ENCODE results near the gene APOBEC3F.
A peak's percentile ranks its signal among the peaks of the same experiment; 100 is the strongest.

Gene APOBEC3F

DNA sequence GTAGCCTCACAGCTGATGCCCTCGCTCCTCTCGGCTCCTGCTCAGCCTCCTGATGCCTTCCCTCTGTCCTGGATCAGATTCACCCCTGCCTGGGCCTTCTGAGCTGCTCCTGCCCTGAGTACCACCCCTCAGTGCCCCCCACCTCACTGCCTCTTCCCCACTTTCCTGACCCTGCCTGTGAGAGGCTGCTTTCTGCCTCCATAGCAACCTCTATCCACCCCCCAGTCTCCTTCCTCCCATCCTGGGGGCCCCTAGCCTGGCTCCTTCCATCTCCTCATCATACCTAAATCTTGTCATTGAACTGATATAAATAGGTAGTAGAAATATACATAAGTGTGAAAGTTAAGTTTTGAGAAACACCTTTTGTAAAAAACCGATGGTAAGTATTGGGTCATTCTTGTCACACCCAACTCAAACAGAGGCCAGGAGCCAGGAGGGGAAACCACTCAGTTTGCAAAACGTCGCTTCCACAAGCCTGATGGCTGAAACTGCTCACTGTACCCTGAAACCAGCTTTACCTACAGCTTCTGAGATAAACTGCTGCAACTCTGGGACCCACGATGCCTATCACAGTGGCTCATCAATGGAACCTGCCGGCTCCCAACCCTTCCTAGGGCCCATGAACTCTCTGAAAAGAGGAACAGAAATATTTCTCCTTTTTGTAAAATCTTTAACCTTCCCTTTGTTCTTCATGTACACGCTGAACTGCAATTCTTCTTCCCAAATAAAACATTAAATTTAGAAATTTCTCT lies 51.6 kb downstream of the APOBEC3F start:
- DNase-seq (ENCODE audit: low spot score), result no peak

DNA sequence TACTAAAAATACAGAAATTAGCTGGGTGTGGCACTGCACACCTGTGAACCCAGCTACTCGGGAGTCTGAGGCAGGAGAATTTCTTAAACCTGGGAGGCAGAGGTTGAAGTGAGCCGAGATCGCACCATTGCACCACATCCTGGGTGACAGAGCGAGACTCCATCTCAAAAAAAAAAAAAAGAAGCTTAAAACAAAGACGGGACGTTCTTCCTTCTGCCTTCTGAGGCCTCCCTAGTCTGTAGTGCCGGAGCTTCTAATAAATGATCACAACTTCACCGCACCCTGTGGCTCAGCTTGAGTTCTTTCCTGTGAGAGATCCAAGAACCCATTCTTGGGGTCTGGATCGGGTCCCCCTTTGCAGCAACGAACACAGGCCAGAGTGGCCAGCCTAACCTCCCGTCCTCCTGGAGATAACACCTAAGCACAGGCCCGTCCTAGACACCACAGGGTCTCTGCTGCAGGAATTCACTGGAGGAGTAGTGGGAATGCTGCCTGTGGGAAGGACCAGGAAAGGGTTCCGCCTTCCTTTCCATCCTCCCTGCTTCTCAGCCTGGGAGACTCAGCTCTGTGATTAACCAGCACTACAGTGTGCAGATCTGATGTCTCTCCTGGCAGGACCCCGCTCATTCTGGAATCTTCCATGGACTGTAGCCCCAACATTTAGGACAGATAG lies 54.2 kb downstream of the APOBEC3F start:
- DNase-seq (ENCODE audit: low spot score), result no peak

DNA sequence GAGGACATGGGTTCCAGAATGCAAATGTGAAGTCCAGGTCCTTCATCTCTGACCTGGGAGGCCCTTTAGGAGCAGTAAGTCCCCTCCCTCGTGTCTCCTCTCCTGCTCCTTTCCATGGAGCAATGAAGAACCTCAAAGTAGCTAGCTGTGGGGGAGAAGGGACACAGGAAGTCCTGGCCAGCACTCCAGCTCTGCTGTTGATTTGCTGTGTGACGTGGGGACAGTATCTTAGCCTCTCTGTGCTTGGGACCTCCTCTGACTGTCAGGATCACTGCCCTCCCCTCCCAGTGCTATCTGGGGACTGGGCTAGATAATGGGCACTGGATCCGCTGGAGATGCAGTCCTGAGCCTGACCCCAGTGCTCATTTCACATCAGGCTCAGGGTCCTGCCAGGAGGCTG lies 55.3 kb downstream of the APOBEC3F start:
- no peak for DNase-seq (ENCODE audit: low spot score)

DNA sequence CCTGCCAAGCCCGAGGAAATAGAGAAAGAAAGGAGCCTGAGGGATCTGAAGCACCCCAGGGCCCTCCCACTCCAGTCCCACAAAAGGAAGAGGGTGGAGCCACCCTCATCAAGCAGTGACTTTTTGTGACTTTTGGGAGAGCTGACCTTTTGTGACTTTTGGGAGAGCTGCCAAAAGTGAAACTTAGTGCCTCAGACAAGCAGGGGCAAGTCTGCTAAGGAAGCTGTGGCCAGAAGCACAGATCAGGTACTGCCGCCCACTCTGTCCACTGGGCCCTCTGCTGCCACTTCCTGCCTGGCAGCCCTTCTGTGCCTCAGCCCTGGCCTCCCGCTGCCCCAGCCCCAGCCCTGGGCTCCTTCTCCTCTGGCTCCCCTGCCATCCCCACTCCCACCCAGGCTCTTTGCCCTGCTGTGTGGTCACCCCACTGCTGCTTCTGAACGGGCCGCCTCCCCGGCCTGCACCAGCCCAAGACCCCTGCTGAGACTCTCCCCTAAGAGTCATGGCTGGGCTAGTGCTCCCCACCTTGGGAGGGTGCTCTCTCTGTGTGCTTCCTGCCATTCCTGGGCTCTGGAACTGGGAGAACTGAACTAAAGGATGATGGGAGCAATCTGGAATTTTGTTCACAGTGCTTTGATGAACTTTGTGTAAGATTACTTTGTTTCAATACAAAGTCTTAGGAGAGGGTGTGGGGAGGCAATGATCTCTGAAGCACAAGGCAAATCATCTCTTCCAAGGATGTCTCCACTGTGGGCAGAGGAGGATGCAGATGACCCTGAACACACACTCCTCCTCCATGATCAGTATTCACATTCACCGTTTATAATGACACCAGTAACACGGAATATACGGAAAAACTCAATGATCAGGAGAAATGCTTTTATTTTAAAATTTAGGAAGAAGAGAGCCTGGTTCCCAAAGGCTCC lies 56.7 kb downstream of the APOBEC3F start, which contains the start of gene APOBEC3H:
APOBEC3H (plus strand) TSS at position 147 of the 923 bp plus-strand sequence. CDS start 3,035 bp downstream, outside the sequence.
- DNase-seq (ENCODE audit: low spot score), result peak; percentile 72

DNA sequence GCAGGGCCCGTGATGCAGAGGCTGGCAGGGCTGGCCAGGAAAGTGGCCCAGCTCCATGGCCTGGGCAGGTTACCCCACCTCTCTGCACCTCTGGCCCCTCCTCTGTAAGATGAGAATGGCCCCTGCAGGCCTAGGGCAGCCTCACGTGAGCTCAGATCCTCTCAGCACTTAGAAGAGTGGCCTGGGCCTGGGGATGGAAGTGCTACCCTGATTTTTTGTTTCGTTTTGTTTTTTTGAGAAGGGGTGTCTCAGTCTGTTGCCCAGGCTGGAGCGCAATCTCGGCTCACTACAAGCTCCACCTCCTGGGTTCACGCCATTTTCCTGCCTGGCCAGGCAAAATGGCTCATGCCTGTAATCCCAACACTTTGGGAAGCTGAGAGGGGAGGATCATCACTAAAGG lies 57.4 kb downstream of the APOBEC3F start:
- no peak for DNase-seq (ENCODE audit: low spot score)

DNA sequence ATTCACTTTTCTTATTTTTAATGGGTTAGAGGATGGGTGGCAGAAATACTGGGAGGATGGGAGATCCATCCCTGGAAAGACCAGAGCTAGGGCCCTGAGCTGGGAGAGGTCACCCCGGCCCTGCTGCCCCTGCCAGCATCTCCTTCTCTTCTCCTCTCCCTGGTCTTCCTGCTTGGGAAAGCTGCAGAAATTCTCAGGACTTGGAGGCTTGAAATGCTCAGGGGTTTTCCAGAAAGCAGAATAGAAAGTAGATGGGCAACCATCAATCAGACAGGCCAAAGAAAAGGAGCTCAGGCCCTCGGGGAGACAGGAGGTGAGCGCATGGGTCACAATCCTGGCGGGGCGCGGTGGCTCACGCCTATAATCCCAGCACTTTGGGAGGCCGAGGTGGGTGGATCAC lies 57.9 kb downstream of the APOBEC3F start:
- no peak for DNase-seq (ENCODE audit: low spot score)

DNA sequence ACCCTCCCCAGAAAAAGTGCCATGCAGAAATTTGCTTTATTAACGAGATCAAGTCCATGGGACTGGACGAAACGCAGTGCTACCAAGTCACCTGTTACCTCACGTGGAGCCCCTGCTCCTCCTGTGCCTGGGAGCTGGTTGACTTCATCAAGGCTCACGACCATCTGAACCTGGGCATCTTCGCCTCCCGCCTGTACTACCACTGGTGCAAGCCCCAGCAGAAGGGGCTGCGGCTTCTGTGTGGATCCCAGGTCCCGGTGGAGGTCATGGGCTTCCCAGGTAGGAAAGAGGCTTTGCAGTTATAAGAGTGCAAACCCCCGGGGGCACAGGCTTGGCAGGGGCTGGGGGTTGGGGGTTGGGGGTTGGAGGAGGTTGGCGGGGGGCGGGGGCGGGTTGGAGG lies 60.6 kb downstream of the APOBEC3F start:
- no peak for DNase-seq (ENCODE audit: low spot score)

DNA sequence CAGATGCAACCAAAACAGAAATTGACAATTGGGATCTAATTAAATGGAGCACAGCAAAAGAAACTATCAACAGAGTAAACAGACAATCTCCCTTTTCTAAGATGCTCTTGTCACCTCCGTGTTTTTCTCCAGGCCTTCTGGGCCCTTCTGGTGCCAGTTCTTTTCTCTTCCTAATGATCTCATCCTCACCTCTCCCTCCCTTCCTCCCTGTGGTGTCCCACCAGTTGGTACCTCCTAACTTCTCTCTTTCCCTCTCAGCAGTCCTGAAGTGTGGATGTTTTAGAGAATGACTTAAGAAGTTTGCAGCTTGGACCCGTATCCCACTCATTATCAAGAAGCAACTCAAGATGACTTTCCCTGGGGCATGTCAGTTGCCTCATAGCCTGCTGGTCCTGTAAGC lies 62.8 kb downstream of the APOBEC3F start:
- DNase-seq (ENCODE audit: low spot score), result no peak

Data from LoVo (cell line).